ENCODE data around the gene ACAT2.
"Not testable (repeated sequence)": the region's sequence is repeated elsewhere in the genome, so short reads cannot be mapped to it uniquely, and the experiment has no call there.

ACAT2 gene

GRCh38 chr6:159813781-159814180 is 51.9 kb downstream of the ACAT2 start:
- no peak for DNase-seq (ENCODE audit: low read depth)

- no peak for DNase-seq (ENCODE audit: low read depth)
Measured at GRCh38 chr6:159815410-159815809, 53.6 kb downstream of the ACAT2 start.

GRCh38 chr6:159816775-159817174 is 54.9 kb downstream of the ACAT2 start:
- DNase-seq (ENCODE audit: low read depth), result not testable (repeated sequence)

- DNase-seq (ENCODE audit: low read depth), result no peak
Measured at GRCh38 chr6:159817951-159818739, 56.3 kb downstream of the ACAT2 start.

- DNase-seq (ENCODE audit: low read depth), result no peak
Measured at GRCh38 chr6:159819098-159819497, 57.3 kb downstream of the ACAT2 start.

- DNase-seq (ENCODE audit: low read depth), result no peak
Measured at GRCh38 chr6:159819932-159820640, 58.2 kb downstream of the ACAT2 start.

- DNase-seq (ENCODE audit: low read depth), result no peak
Measured at GRCh38 chr6:159821122-159821521, 59.3 kb downstream of the ACAT2 start.

GRCh38 chr6:159821726-159822125 is 59.9 kb downstream of the ACAT2 start:
- DNase-seq (ENCODE audit: low read depth), result no peak

- DNase-seq (ENCODE audit: low read depth), result no peak
Measured at GRCh38 chr6:159823953-159824352, 62.1 kb downstream of the ACAT2 start.

GRCh38 chr6:159824690-159825089 is 62.8 kb downstream of the ACAT2 start:
- not testable (repeated sequence) for DNase-seq (ENCODE audit: low read depth)

GRCh38 chr6:159826004-159826403 is 64.2 kb downstream of the ACAT2 start:
- DNase-seq (ENCODE audit: low read depth), result no peak

GRCh38 chr6:159826968-159827647 is 65.3 kb downstream of the ACAT2 start:
- no peak for DNase-seq (ENCODE audit: low read depth)

GRCh38 chr6:159828074-159828473 is 66.2 kb downstream of the ACAT2 start:
- DNase-seq (ENCODE audit: low read depth), result no peak
